CD4-positive, alpha-beta T cell (primary cell): ENCODE data around the gene ZNHIT1. TPM values are rescaled to one million over a fixed set of nuclear protein-coding genes. Genes with fewer than 3 reads are reported as not detected.

Source experiments
- ATAC-seq: fragments of 200-7000 bp; cut with Tn5 transposase; one replicate; pipeline ENCODE4 v1.10.0; 2022; ENCODE audit warnings: mild to moderate bottlenecking; ENCODE audit not compliant: poor library complexity
- CTCF ChIA-PET: fragments of 350-600 bp; sonication (Branson Sonifier 250); formaldehyde crosslinking; loops from one replicate; lab custom pipeline; 2021; ENCODE audit warnings: antibody characterized with exemption, inconsistent platforms; lab: Charles Lee
- POLR2A ChIA-PET: fragments of 350-600 bp; sonication (Branson Sonifier 250); formaldehyde crosslinking; loops from one replicate; lab custom pipeline; 2021; ENCODE audit warnings: antibody characterized with exemption, inconsistent platforms; lab: Charles Lee
- DNase-seq, 14 experiments: peaks; one replicate each; pipeline ENCODE4 v3.0.0-alpha.2; 2013 to 2020; ENCODE audit warnings: mixed read lengths in 2 of 14
- H3K27ac ChIP-seq, 2 donors: one replicate each; pipeline versions ENCODE4 v1.5.1 to v1.7.0; 2013; ENCODE audit warnings: low read length in 2 of 2, low read depth in 1 of 2, mild to moderate bottlenecking in 1 of 2
- H3K27me3 ChIP-seq, 2 experiments: 1 replicate in 1 of 2; 2 replicates in 1 of 2; pipeline versions ENCODE4 v1.6.1 to v1.7.0; 2013; ENCODE audit warnings: low read length in 2 of 2, control low read depth in 1 of 2, mild to moderate bottlenecking in 1 of 2, moderate library complexity in 1 of 2; ENCODE audit not compliant: insufficient read depth in 2 of 2, control insufficient read depth in 1 of 2
- H3K36me3 ChIP-seq: one replicate; pipeline ENCODE4 v1.6.1; 2013; ENCODE audit warnings: low read length, control low read depth; ENCODE audit not compliant: insufficient read depth
- H3K4me1 ChIP-seq: one replicate; pipeline ENCODE4 v1.6.1; 2013; ENCODE audit warnings: low read length, control low read depth; ENCODE audit not compliant: insufficient read depth
- H3K4me3 ChIP-seq: one replicate; pipeline ENCODE4 v1.5.1; 2013; ENCODE audit warnings: mild to moderate bottlenecking, low read length, moderate library complexity
- H3K9me3 ChIP-seq, 2 experiments: 1 replicate in 1 of 2; 2 replicates in 1 of 2; pipeline versions ENCODE4 v1.6.1 to v1.7.0; 2013; ENCODE audit warnings: low read length in 2 of 2, mild to moderate bottlenecking in 2 of 2, control low read depth in 1 of 2, moderate library complexity in 1 of 2; ENCODE audit not compliant: control insufficient read depth in 1 of 2, insufficient read depth in 1 of 2
- H3K27ac Mint-ChIP-seq: one replicate; pipeline ENCODE4 v1.8.0; 2020; ENCODE audit warnings: mixed read lengths
- H3K27me3 Mint-ChIP-seq: one replicate; pipeline ENCODE4 v1.8.0; 2021; ENCODE audit warnings: mixed read lengths
- H3K36me3 Mint-ChIP-seq: one replicate; pipeline ENCODE4 v1.8.0; 2021; ENCODE audit warnings: low read depth, mixed read lengths
- H3K4me1 Mint-ChIP-seq: one replicate; pipeline ENCODE4 v1.8.0; 2021; ENCODE audit warnings: low read depth, mixed read lengths
- H3K4me3 Mint-ChIP-seq: one replicate; pipeline ENCODE4 v1.8.0; 2020; ENCODE audit warnings: mild to moderate bottlenecking, mixed read lengths
- H3K9me3 Mint-ChIP-seq: one replicate; pipeline ENCODE4 v1.8.0; 2020; ENCODE audit warnings: mixed read lengths
- CTCF ChIP-seq: fragments of 200-600 bp; IDR thresholded peaks from one replicate; pipeline ENCODE4 v1.8.0; 2022; ENCODE audit warnings: antibody characterized with exemption, mild to moderate bottlenecking
- intact Hi-C, 2 experiments: fragments of 100-400 bp; cut with DNase I in 1 of 2; cut with micrococcal nuclease in 1 of 2; formaldehyde crosslinking; loops; one replicate each; pipeline versions ENCODE4 v1.15.1 to v1.9.0; 2023 to 2025; cut with DNase I, micrococcal nuclease
- total RNA-seq, 174 experiments: library from RNA in 2 of 174; stranded (reverse) in 2 of 174; gene quantifications; one replicate each; pipeline ENCODE4 v1.2.3 and lab custom pipeline; 2021 to 2026

The ZNHIT1 gene
- total RNA-seq, 2 experiments from 2014 or later = 28.4 to 30.6 TPM

- Histone ChIP-seq H3K27me3 (peaks cover 2 to 5% of the 10 kb centered on the region in 2 experiments), H3K36me3 (no peaks in the 10 kb centered on the region), H3K9me3 (no peaks in the 10 kb centered on the region), H3K27ac (no peak overlapping the region), H3K4me3 (no peak overlapping the region), H3K4me1 (no peaks in the 10 kb centered on the region)
- no peaks in the 10 kb centered on the region for H3K36me3 Mint-ChIP-seq
- DNase-seq (no peak), ATAC-seq (no peak)
- H3K9me3 Mint-ChIP-seq = no peaks in the 10 kb centered on the region
- intact Hi-C loops = no loop called here
- TF ChIP-seq CTCF = no peak
- no peak overlapping the region for H3K27ac Mint-ChIP-seq
- peaks cover 20% of the 10 kb centered on the region for H3K27me3 Mint-ChIP-seq
- ChIA-PET POLR2A (no interaction called here), CTCF (no interaction called here)
- H3K4me3 Mint-ChIP-seq = no peak overlapping the region
- H3K4me1 Mint-ChIP-seq = no peaks in the 10 kb centered on the region
Observed at GRCh38 chr7:101273206-101273605, 55.2 kb downstream of the ZNHIT1 start.

Other genes with a start within 250 kb of the ZNHIT1 start
- under 1 TPM; 0.39 to 0.60 TPM for gene MUC12, start 248.6 kb upstream of the ZNHIT1 start, total RNA-seq
- gene MUC17, start 198.1 kb upstream of the ZNHIT1 start, total RNA-seq = not detected
- gene TRIM56, start 132.7 kb upstream of the ZNHIT1 start, total RNA-seq = 10 to 100 TPM; 29.9 to 31.8 TPM
- under 1 TPM in 1 of 2 experiments, not detected in 1; 0.11 TPM for gene SERPINE1, start 91.1 kb upstream of the ZNHIT1 start, total RNA-seq
- 1 to 10 TPM; 3.0 to 3.9 TPM for gene AP1S1, start 63.7 kb upstream of the ZNHIT1 start, total RNA-seq
- gene VGF, start 52.6 kb upstream of the ZNHIT1 start, total RNA-seq = not detected
- not detected for gene NAT16, start 37.9 kb upstream of the ZNHIT1 start, total RNA-seq
- gene MOGAT3, start 17.1 kb upstream of the ZNHIT1 start, total RNA-seq = under 1 TPM in 1 of 2 experiments, not detected in 1; 0.11 TPM
- gene PLOD3, start 584 bp upstream of the ZNHIT1 start, total RNA-seq = 10 to 100 TPM; 13.8 to 15.9 TPM
- gene CLDN15, start 19.6 kb downstream of the ZNHIT1 start, total RNA-seq = 10 to 100 TPM; 12.6 to 15.2 TPM
- 10 to 100 TPM; 81.2 to 82.3 TPM for gene FIS1, start 26.9 kb downstream of the ZNHIT1 start, total RNA-seq
- 1 to 10 TPM; 2.7 to 3.3 TPM for gene IFT22, start 103.6 kb downstream of the ZNHIT1 start, total RNA-seq
- gene COL26A1, start 144.7 kb downstream of the ZNHIT1 start, total RNA-seq = not detected